Astrocyte (in vitro differentiated cells and primary cell): ENCODE results near the gene ZNF80.

ENCODE experiments used
- EZH2 ChIP-seq: IDR thresholded peaks from 2 replicates; pipeline ENCODE4 v1.6.1; 2012; ENCODE audit warnings: mild to moderate bottlenecking, low read length, inconsistent platforms; ENCODE audit not compliant: insufficient read depth
- TF ChIP-seq, protein P1 (sequence below): IDR thresholded peaks from 2 replicates; pipeline ENCODE4 v1.5.1; 2011; ENCODE audit warnings: low read depth, mild to moderate bottlenecking, inconsistent platforms, low read length, moderate library complexity; ENCODE audit not compliant: insufficient read depth

DNA sequence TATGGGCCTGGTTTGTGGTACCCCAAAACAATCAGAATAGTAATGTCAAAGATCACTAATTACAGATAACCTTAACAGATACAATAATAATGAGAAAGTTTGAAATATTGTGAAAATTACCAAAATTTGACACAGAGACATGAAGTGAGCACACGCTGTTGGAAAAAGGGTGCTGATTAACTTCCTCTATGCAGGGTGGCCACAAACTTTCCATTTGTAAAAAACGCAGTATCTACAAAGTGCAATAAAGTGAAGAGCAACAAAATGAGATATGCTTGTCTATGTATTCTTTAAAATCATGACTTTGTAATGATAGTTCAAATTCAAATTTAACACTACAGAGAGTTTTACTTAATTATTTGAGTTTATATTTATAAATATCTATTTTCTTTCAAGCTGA, 48.9 kb upstream of the ZNF80 start:
- TF ChIP-seq, protein P1, sequence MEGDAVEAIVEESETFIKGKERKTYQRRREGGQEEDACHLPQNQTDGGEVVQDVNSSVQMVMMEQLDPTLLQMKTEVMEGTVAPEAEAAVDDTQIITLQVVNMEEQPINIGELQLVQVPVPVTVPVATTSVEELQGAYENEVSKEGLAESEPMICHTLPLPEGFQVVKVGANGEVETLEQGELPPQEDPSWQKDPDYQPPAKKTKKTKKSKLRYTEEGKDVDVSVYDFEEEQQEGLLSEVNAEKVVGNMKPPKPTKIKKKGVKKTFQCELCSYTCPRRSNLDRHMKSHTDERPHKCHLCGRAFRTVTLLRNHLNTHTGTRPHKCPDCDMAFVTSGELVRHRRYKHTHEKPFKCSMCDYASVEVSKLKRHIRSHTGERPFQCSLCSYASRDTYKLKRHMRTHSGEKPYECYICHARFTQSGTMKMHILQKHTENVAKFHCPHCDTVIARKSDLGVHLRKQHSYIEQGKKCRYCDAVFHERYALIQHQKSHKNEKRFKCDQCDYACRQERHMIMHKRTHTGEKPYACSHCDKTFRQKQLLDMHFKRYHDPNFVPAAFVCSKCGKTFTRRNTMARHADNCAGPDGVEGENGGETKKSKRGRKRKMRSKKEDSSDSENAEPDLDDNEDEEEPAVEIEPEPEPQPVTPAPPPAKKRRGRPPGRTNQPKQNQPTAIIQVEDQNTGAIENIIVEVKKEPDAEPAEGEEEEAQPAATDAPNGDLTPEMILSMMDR, result no peak
- TF ChIP-seq EZH2, result no peak
